GM12892 (cell line): ENCODE results near the gene LPGAT1.

ENCODE experiments used
- POLR2A ChIP-seq: IDR thresholded peaks from 2 replicates; pipeline ENCODE4 v1.6.1; 2011; ENCODE audit warnings: low read depth, low read length, control low read depth
- POLR2AphosphoS5 ChIP-seq: IDR thresholded peaks from 2 replicates; pipeline ENCODE4 v1.6.1; 2011; ENCODE audit warnings: low read depth, low read length, control low read depth

- TF ChIP-seq POLR2A (no peak), POLR2AphosphoS5 (no peak)
Measured at GRCh38 chr1:211711315-211711705, 119.3 kb downstream of the LPGAT1 start.
